Lower lobe of right lung (tissue), 2 donors: ENCODE measurements around the gene MSRB1. TPM values are rescaled to one million over a fixed set of nuclear protein-coding genes. Genes with fewer than 3 reads are reported as not detected.

Experiments used
- ATAC-seq, 2 donors: fragments of 200-7000 bp; cut with Tn5 transposase; one replicate each; pipeline ENCODE4 v1.9.1; 2020 to 2022; ENCODE audit warnings: mild to moderate bottlenecking in 2 of 2, moderate library complexity in 2 of 2
- DNase-seq: peaks from one replicate; pipeline ENCODE4 v3.0.0-alpha.2; 2020
- H3K27ac ChIP-seq: fragments of 200-600 bp; one replicate; pipeline ENCODE4 v1.8.0; 2022
- H3K27me3 ChIP-seq: fragments of 200-600 bp; one replicate; pipeline ENCODE4 v1.8.0; 2022; ENCODE audit warnings: low read depth
- H3K36me3 ChIP-seq: fragments of 200-600 bp; one replicate; pipeline ENCODE4 v1.8.0; 2022; ENCODE audit warnings: mild to moderate bottlenecking
- H3K4me1 ChIP-seq: fragments of 200-600 bp; one replicate; pipeline ENCODE4 v1.8.0; 2022
- H3K4me3 ChIP-seq: fragments of 200-600 bp; one replicate; pipeline ENCODE4 v1.8.0; 2022; ENCODE audit warnings: mild to moderate bottlenecking
- H3K9me3 ChIP-seq: fragments of 200-600 bp; one replicate; pipeline ENCODE4 v1.8.0; 2022
- intact Hi-C: fragments of 100-400 bp; cut with DNase I; formaldehyde crosslinking; loops from one replicate; pipeline ENCODE4 v1.11.0; 2022
- total RNA-seq: library from RNA; stranded (reverse); fragmentation: NEBNext Ultra II Directional; extraction: Animal tissue kit (Norgen Biotek cat#: 25700); gene quantifications from one replicate; pipeline ENCODE4 v1.2.1, GENCODE V29; 2021
- TF ChIP-seq, protein P1 (sequence below): fragments of 200-600 bp; IDR thresholded peaks from one replicate; pipeline ENCODE4 v1.8.0; 2022; ENCODE audit warnings: antibody characterized with exemption, mild to moderate bottlenecking
- donor health status: DM: no; HTN: yes; CAD: no; lungs with severe emphysema.

MSRB1 gene
- total RNA-seq, 1 donor from 2014 or later: 35.1 TPM

DNA sequence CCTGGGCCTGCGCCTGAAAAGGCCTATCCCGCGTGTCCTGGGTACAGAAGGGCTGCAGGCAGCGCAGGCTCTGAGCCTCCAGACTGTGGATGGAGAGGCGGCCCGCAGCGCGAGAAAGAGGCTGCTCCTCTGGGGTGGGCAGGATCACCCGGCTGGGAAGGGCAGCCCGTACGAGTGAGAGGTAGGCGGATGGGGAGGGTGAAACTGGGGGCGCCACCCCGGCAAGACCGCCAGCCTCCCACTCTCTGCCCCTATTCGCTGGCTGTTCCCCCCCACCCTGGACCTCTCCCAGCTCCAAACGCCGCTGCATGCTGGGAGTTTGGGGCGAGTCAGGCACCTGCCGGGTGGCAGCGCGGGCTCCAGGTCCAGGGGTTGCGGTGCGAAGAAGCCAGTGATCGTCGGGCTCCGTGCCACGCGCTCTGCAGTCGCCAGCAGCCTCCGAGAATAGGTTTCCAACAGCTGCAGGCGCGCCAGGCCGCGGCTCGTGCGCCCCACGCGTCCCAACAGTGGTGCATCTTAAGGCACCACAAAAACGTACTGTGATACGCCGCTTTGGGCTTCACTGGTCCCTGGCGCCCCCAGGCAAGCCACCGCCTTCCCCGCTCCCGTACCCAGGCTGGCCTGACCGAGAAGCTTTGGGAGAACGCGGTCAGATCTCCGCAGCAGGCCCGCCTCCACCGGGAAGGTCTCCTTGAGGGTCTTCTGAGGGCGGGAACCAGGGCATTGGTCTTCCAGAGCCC is 37.2 kb upstream of the MSRB1 start:
- TF ChIP-seq, protein P1, sequence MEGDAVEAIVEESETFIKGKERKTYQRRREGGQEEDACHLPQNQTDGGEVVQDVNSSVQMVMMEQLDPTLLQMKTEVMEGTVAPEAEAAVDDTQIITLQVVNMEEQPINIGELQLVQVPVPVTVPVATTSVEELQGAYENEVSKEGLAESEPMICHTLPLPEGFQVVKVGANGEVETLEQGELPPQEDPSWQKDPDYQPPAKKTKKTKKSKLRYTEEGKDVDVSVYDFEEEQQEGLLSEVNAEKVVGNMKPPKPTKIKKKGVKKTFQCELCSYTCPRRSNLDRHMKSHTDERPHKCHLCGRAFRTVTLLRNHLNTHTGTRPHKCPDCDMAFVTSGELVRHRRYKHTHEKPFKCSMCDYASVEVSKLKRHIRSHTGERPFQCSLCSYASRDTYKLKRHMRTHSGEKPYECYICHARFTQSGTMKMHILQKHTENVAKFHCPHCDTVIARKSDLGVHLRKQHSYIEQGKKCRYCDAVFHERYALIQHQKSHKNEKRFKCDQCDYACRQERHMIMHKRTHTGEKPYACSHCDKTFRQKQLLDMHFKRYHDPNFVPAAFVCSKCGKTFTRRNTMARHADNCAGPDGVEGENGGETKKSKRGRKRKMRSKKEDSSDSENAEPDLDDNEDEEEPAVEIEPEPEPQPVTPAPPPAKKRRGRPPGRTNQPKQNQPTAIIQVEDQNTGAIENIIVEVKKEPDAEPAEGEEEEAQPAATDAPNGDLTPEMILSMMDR: no peak
- DNase-seq (no peak), ATAC-seq (peak in 1 of 2 donors; percentile 7)
- Histone ChIP-seq H3K27me3 (peaks cover 33% of the 10 kb centered on the region), H3K27ac (peak overlapping the region; percentile 81), H3K9me3 (no peaks in the 10 kb centered on the region), H3K4me3 (peak overlapping the region; percentile 42), H3K36me3 (peaks cover 33% of the 10 kb centered on the region), H3K4me1 (peaks cover 27% of the 10 kb centered on the region)
- intact Hi-C loops: no loop called here

DNA sequence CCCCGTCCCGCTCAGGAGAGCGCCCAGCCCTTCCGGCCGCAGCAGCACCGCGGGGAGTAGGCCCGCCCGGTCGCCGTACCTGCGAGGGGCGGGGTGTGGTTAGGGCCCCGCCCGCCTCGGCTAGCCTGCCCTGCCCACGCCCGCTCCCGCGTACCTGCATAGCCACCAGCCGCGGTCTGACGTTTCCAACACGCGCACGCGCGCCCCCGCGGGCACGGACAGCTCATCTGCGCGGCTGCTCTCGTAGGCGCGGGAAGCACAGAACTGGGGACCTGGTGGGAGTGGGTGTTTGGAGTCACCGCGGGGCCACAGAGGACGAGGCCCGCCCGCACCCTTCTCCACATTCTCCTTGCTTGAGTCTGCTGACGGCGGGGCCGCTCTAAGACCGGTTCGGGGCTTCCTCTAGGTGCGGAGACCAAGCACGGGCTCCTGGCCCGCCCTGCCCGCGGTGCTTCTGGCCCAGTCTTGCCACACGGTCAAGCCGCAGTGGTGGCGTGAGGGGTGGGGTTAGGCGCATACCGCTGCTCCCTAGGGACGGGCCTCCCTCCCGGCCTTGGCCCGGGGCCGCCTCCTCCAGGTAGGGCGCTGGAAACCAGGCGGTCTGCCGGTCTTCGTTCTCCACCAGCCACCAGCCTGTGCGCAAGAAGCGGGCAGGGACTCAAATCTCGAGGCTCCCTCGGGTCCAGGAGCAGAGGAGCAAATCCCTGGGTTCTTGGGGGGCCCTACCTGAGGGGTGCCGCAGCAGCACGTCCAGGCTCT is 36.5 kb upstream of the MSRB1 start:
- H3K4me3 ChIP-seq: peak overlapping the region; percentile 42
- H3K9me3 ChIP-seq: no peaks in the 10 kb centered on the region
- H3K27me3 ChIP-seq: peaks cover 33% of the 10 kb centered on the region
- peaks cover 40% of the 10 kb centered on the region for H3K36me3 ChIP-seq
- intact Hi-C loops: no loop called here
- ATAC-seq: peak; percentile 79 to 83
- peak; percentile 92 for DNase-seq
- H3K4me1 ChIP-seq: peaks cover 19% of the 10 kb centered on the region
- H3K27ac ChIP-seq: peak overlapping the region; percentile 81
- TF ChIP-seq, protein P1: no peak

DNA sequence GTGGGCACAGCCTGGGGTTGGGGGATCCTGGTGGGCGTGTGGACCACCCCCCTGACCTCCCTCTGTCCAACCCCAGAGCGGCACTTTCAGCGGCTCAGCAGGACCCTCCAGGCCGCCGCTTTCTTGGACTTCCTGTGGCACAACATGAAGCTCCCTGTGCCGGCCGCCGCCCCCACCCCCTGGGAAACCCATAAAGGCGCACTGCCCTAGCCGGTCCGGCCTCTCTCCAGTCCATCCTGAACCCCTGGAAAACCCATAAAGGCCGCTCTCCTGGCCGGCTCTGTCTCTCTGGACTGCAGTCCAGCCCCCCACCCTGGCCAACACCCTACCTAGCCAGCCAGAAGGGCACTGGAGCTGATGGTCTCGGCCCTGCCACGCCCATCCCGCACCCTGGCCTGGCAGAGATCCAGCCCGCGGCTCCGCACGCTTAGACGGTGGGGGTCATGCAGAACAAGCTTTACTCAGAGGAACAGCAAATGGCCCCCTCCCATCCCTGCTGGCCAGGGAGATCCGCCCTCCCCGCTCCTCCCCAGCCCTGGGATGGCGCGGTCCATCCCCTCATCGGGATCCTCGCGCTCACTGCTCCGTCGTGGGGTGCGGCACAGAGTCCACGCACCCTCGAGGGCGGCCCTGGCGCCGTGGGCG is 35.6 kb upstream of the MSRB1 start:
- peak overlapping the region; percentile 42 for H3K4me3 ChIP-seq
- H3K4me1 ChIP-seq: peaks cover 22% of the 10 kb centered on the region
- intact Hi-C loops: no loop called here
- peak overlapping the region; percentile 81 for H3K27ac ChIP-seq
- H3K27me3 ChIP-seq: peaks cover 33% of the 10 kb centered on the region
- H3K9me3 ChIP-seq: no peaks in the 10 kb centered on the region
- no peak for ATAC-seq
- DNase-seq: no peak
- H3K36me3 ChIP-seq: peaks cover 45% of the 10 kb centered on the region
- TF ChIP-seq, protein P1: no peak

DNA sequence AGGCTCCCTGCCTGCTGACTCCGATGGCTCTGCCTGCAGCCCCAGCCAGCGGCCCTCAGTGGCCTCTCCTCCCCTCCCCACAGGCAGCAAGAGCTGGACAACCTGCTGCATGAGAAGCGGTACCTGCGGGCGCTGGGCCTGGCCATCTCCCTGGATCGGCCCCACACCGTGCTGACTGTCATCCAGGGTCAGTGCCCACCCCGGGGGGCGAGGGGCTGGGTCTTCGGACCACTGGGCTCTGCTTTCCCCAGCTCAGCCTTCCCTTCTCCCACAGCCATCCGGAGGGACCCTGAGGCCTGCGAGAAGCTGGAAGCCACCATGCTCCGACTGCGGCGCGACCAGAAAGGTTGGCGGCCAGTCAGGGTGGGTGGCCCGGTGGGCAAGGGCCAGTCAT is 34.9 kb upstream of the MSRB1 start:
- Histone ChIP-seq H3K27ac (no peak overlapping the region), H3K4me1 (peaks cover 23% of the 10 kb centered on the region), H3K27me3 (peaks cover 33% of the 10 kb centered on the region), H3K4me3 (no peak overlapping the region), H3K9me3 (no peaks in the 10 kb centered on the region), H3K36me3 (peaks cover 45% of the 10 kb centered on the region)
- peak; percentile 47 for DNase-seq
- intact Hi-C loops: no loop called here
- TF ChIP-seq, protein P1: no peak
- ATAC-seq: no peak

DNA sequence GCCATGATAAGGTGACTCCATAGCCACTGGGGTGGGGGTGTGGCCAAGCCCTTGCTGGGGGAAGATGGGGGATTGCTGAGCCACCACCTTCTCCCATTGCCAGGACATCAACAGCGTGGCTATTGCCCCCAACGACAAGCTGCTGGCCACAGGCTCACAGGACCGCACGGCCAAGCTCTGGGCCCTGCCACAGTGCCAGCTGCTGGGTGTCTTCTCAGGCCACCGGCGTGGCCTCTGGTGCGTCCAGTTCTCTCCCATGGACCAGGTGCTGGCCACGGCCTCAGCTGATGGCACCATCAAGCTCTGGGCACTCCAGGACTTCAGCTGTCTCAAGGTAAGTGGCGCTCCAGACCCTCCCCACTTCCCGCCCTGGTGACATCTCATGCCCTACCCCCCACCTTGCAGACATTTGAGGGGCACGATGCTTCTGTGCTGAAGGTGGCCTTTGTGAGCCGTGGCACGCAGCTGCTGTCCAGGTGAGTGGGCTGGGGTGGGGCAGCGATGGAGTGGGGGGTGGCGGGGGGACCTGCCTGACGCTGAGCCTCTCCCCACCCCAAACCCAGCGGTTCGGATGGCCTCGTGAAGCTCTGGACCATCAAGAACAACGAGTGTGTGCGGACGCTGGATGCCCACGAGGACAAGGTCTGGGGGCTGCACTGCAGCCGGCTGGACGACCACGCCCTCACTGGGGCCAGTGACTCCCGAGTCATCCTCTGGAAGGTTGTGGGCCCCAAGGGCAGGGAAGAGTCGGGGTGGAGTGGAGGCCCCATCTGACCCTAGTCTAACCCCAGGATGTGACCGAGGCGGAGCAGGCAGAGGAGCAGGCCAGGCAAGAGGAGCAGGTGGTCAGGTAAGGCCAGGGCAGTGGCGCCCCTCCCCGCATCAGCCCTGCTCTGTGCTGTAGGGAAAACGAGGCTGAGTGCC is 34.2 kb upstream of the MSRB1 start:
- TF ChIP-seq, protein P1: no peak
- Histone ChIP-seq H3K27me3 (peaks cover 33% of the 10 kb centered on the region), H3K4me3 (no peak overlapping the region), H3K27ac (no peak overlapping the region), H3K9me3 (no peaks in the 10 kb centered on the region), H3K36me3 (peaks cover 45% of the 10 kb centered on the region), H3K4me1 (peaks cover 28% of the 10 kb centered on the region)
- no peak for ATAC-seq
- peak; percentile 41 for DNase-seq
- intact Hi-C loops: no loop called here
